NT2/D1 (cell line): Measurements from ENCODE around the gene GAS6.

Experiments
- DNase-seq: peaks from one replicate; pipeline ENCODE4 v3.0.0-alpha.2; 2011; ENCODE audit warnings: low read depth, low spot score
- H3K27me3 ChIP-seq: 2 replicates; pipeline ENCODE4 v1.6.0; 2011; ENCODE audit warnings: mild to moderate bottlenecking; ENCODE audit not compliant: insufficient read length, insufficient read depth
- H3K36me3 ChIP-seq: 2 replicates; pipeline ENCODE4 v1.6.1; 2011; ENCODE audit warnings: mild to moderate bottlenecking, low read length, mixed read lengths; ENCODE audit not compliant: insufficient read depth, insufficient read length
- H3K4me1 ChIP-seq: 2 replicates; pipeline ENCODE4 v1.5.1; 2011; ENCODE audit not compliant: insufficient read depth, insufficient read length
- H3K4me3 ChIP-seq: 2 replicates; pipeline ENCODE4 v1.5.1; 2011; ENCODE audit warnings: low read depth; ENCODE audit not compliant: insufficient read length
- H3K9ac ChIP-seq: 2 replicates; pipeline ENCODE4 v1.6.0; 2011; ENCODE audit warnings: low read depth; ENCODE audit not compliant: insufficient read length
- H3K9me3 ChIP-seq: 2 replicates; pipeline ENCODE4 v1.5.1; 2011; ENCODE audit warnings: mild to moderate bottlenecking, low read length; ENCODE audit not compliant: insufficient read depth
- SUZ12 ChIP-seq: IDR thresholded peaks from 2 replicates; pipeline ENCODE4 v1.6.1; 2011; ENCODE audit not compliant: insufficient read length, insufficient read depth; ENCODE audit errors: extremely low read depth
- YY1 ChIP-seq: IDR thresholded peaks from 2 replicates; pipeline ENCODE4 v1.6.1; 2011; ENCODE audit not compliant: insufficient read length, insufficient read depth
- ZNF274 ChIP-seq: IDR thresholded peaks from 2 replicates; pipeline ENCODE4 v1.6.1; 2011; ENCODE audit warnings: mild to moderate bottlenecking, low read depth, low read length

Gene GAS6

DNA sequence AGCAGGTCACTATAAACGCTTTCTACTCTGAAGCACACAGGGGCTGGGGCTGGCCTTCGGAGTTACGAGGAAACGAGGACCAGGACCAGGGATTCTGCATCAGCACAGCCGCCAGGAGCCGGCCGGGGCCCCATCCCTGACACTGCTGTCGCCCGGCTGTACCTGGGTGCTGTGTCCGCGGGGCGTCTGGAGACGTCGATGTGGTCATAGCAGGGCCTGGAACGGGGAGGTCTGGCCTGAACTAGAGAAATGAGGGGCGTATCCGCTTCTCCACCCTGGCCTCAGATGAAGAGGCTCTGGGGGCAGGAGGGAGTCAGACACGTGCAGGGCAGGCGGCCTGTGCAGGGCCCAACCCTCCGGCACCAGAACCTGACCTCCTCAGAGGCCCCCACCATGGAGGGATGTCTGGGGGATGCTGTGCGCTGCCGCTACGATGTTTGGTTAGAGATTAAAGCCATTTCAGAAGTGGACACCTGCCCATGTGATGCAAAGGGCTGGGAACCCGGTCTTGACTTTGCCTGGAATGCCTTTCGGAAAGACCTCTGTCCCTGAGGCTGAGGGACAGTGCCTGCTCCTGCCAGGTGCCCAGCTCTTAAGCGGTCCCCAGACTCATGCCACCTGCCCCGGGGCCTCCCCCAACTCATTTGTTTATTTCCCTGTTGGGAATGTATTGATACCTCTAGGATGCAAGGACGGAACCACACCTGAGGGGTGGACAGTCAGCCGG is 21.4 kb downstream of the GAS6 start:
- DNase-seq, result no peak
- TF ChIP-seq ZNF274, result no peak
- no peak for TF ChIP-seq SUZ12
- no peak for TF ChIP-seq YY1

DNA sequence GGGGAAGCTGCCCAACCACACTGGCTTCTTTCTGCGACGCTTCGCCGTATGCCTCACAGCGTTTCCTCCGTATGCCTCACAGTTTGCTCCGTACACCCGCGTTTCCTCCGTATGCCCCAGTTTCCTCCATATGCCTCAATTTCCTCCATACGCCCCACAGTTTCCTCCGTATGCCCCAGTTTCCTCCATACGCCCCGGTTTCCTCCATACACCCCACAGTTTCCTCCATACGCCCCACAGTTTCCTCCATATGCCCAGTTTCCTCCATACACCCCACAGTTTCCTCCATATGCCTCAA is 22.6 kb downstream of the GAS6 start:
- Histone ChIP-seq H3K9me3 (no peaks in the 10 kb centered on the region), H3K4me1 (peaks cover 33% of the 10 kb centered on the region), H3K36me3 (peaks cover 68% of the 10 kb centered on the region), H3K4me3 (no peak overlapping the region), H3K9ac (no peak overlapping the region), H3K27me3 (no peaks in the 10 kb centered on the region)
- TF ChIP-seq YY1, result no peak
- no peak for TF ChIP-seq ZNF274
- no peak for TF ChIP-seq SUZ12
- no peak for DNase-seq

More for the DNA sequence above, 21.4 kb downstream of the GAS6 start:
- no peak overlapping the region for H3K4me3 ChIP-seq
- H3K9me3 ChIP-seq, result no peaks in the 10 kb centered on the region
- peaks cover 25% of the 10 kb centered on the region for H3K4me1 ChIP-seq
- no peaks in the 10 kb centered on the region for H3K27me3 ChIP-seq
- no peak overlapping the region for H3K9ac ChIP-seq
- peaks cover 73% of the 10 kb centered on the region for H3K36me3 ChIP-seq

DNA sequence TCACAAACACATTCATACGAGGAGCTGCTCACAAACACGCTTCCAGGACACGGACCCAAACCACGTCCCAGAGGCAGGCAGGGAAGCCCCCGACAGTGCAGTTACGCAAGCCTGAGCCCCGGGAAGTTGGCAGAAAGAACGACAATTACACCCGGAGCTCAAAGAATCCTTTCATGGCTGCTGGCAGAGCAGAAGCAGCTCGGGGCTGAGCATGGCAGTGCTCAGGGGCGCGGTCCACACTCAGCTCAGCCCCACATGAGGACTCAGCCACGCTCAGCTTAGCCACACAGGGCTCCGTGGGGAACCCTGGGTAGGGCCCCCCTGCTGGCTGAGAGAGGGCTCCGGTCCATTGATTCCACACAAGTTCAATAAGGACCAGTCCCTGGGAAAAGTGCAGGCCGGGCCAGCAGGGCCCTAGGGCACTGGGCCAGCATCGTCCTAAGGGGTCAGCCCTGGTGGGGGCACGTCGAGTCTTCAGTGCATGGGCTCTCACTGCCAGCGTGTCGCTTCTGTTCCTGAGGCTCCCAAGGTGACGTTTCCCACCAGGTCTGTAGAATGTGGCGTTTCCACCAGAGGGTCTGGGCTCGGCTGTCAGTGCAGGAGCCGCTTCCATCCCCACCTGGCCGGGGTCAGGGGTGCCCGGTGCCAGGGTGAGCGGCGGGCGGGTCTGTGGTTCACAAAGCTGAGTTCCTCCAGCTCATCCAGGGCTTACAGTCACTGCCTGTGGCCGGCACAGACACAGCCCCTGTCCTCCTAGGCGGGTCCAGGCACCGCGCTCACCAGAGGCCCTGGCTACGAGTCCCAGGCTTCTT is 23.1 kb downstream of the GAS6 start:
- no peaks in the 10 kb centered on the region for H3K9me3 ChIP-seq
- no peak for TF ChIP-seq YY1
- TF ChIP-seq SUZ12, result no peak
- TF ChIP-seq ZNF274, result no peak
- H3K4me3 ChIP-seq, result no peak overlapping the region
- peaks cover 33% of the 10 kb centered on the region for H3K4me1 ChIP-seq
- no peaks in the 10 kb centered on the region for H3K27me3 ChIP-seq
- H3K36me3 ChIP-seq, result peaks cover 62% of the 10 kb centered on the region
- H3K9ac ChIP-seq, result peak overlapping the region; percentile 50
- no peak for DNase-seq

DNA sequence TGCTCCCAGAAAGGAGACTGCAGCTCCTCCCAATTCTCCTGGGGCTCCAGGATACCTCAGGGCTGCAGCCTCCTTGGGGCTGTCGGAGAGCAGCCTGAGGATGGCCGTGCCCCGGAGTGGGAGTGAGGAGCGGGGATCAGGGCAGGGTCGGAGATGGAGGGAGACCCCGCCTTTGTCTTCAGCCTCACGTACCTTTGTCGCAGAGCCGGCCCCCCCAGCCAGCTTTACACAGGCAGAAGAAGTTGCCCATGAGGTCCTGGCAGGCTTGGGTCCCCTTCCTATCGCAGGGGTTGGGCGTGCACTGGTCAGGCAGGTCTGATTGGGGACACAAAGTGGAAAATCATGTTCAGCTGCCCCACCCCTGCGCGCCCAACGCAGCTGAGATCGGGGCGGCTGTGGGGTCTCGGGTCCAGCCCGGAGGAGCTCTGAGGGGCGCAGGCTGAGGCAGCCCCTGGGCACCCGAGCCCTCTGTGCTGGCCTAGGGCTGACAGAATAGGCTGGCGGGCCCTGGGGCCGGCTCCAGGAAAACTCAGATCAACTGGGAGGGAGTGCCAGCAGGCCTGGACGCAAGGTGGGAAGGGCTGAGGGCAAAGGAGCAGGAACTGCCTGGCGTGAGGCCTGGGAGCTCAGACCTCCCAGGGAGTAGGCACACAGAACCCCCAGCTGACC is 24.2 kb downstream of the GAS6 start:
- Histone ChIP-seq H3K27me3 (no peaks in the 10 kb centered on the region), H3K9ac (peak overlapping the region; percentile 56), H3K9me3 (no peaks in the 10 kb centered on the region), H3K4me1 (peaks cover 41% of the 10 kb centered on the region), H3K4me3 (no peak overlapping the region), H3K36me3 (peaks cover 60% of the 10 kb centered on the region)
- no peak for DNase-seq
- TF ChIP-seq ZNF274 (no peak), SUZ12 (no peak), YY1 (no peak)

DNA sequence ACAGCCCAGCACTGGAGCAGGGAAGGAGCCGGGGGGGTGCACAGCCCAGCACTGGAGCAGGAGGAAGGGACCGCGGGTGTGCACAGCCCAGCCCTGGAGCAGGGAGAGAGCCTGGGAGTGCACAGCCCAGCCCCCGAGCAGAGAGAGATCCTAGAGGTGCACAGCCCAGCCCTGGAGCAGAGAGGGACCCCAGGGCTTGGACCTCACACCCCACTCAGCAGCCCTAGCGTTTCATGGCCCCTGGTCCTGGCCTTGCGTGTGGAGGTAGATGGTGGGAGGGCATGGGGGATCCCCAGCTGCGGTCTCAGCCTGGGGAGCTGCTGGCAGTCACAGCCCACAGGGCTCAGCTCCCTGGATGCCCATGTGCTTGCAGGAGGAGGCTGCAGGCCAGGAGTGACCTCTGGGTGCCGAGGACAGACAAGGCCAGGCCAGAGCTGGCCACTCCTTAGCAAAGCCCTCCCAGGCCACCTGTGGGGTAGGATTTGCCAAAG is 25.1 kb downstream of the GAS6 start:
- Histone ChIP-seq H3K9ac (peak overlapping the region; percentile 76), H3K27me3 (no peaks in the 10 kb centered on the region), H3K36me3 (peaks cover 62% of the 10 kb centered on the region), H3K4me1 (peaks cover 41% of the 10 kb centered on the region), H3K9me3 (no peaks in the 10 kb centered on the region), H3K4me3 (no peak overlapping the region)
- no peak for DNase-seq
- TF ChIP-seq YY1 (no peak), SUZ12 (no peak), ZNF274 (no peak)

DNA sequence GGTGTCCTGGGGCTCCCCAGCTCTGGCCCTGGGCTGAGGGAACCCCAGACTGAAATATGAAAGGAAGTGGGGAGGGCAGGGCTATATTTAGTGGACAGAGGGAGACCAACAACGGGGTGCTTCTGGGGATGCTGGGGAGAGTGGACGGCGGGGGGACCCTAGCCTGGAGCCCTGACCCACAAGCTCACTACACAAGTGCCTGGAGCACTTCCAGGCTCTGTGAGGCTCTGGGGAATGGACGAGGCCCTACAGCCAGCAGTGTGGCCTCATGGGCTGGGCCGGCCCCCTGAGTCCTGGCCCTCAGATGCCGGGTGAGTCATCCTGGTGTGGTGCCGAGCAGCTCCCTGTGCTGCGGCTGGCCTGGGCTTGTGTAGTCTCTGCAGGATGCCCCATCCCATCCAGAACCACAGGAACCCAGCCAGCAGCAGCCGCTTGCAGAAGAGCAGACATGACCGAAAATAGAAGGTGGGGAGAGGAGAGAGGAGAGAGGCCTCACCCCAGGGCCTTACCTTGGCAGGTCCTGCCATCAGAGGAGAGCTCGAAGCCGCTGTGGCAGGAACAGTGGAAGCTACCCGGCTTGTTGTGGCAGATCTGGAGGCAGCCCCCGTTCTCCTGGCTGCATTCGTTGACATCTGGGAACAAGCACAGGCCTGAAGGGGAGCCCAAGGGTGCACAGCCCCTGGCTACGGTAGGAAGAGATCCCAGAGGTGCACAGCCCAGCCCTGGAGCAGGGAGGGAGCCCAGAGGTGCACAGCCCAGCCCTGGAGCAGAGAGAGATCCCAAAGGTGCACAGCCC is 26.1 kb downstream of the GAS6 start:
- Histone ChIP-seq H3K27me3 (no peaks in the 10 kb centered on the region), H3K36me3 (peaks cover 64% of the 10 kb centered on the region), H3K9ac (peak overlapping the region; percentile 81), H3K9me3 (no peaks in the 10 kb centered on the region), H3K4me1 (peaks cover 41% of the 10 kb centered on the region), H3K4me3 (peak overlapping the region; percentile 0)
- TF ChIP-seq ZNF274, result no peak
- TF ChIP-seq YY1, result no peak
- peak; percentile 44 for DNase-seq
